HG02870 (cell line): ENCODE measurements around the gene RASGRP1.

Source experiments
- ATAC-seq: cut with Tn5 transposase; IDR thresholded peaks from one replicate; pipeline ENCODE4 v1.9.1; 2021; ENCODE audit warnings: mild to moderate bottlenecking, moderate library complexity; ENCODE audit not compliant: unreplicated experiment

RASGRP1 gene

GRCh38 chr15:38508647-38509046, 56.0 kb downstream of the RASGRP1 start:
- peak; percentile 73 for ATAC-seq

- no peak for ATAC-seq
These were observed 57.0 kb downstream of the RASGRP1 start for GRCh38 chr15:38507570-38507969.

DNA sequence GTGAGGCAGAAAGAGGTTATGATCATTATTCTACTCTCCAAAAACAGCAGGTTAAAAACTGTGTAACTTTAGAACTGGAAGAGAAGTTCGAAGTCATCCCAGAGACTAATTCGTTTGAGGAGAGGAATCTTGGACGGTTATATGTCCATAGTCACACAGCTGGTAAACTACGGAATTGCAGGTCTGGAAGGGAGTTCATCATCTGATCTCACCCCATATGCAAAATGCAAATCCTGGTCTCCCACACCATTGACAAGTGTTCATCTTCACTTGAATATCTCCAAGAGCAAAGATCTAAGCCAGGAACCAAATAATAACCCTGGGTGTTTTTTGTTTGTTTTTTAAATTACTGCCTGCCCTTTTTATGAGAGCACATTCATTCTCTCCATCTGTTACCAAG, 57.6 kb downstream of the RASGRP1 start:
- ATAC-seq: no peak

GRCh38 chr15:38504680-38505467, 59.7 kb downstream of the RASGRP1 start:
- no peak for ATAC-seq

- ATAC-seq: no peak
These were observed 61.1 kb downstream of the RASGRP1 start for GRCh38 chr15:38503496-38503895.

GRCh38 chr15:38499651-38500050, 65.0 kb downstream of the RASGRP1 start:
- no peak for ATAC-seq

GRCh38 chr15:38496151-38496550, 68.5 kb downstream of the RASGRP1 start:
- no peak for ATAC-seq

DNA sequence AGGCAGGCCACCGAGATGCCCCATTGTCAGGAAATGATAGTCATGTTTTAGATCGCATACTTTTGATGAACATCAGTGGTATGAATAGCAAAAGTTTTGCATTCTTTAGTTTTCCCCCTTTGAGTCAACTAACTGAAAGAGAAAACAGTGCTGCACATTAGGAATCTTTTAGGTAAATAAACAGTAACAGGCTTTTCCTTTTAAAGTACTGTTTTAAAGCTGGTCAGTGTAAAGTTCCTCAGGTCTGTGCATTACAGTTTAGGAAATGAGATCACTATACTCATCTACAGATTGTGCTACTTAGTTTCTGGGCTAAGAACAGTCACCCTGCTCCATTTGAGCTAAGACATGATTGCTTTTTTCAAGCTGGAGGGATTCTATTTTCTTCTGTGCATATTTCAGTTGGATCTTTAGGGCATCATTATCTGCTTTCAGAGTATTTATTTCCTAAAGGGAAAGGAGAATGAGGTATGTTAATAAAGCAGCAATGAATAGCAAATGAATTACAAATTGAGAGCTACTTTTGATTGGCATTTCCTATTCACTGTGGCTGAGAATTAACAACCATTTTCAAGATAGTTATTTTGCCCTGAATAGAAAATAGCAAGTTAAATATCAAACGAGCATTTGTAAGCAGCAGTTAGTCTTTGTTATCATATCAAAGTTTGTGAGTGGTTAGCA, 74.2 kb downstream of the RASGRP1 start:
- no peak for ATAC-seq

DNA sequence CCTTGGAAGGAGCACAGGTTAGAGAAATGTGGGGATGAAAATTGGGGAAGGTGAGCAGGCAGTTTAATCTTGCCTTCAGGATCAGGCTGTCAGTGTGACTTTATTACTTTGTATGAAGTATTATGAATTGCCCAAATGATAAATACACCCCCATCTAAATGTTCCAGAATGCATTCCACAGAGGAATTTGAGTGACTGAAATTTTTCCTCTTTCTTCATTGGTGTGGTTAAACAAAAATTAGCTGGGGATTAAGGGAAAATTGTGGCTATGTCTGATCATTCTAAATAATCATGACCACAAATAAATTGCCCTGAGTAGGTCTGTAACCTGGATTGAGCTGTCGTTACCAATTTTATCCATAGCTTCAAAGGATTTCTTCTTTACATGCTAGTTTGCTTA, 77.2 kb downstream of the RASGRP1 start:
- no peak for ATAC-seq

DNA sequence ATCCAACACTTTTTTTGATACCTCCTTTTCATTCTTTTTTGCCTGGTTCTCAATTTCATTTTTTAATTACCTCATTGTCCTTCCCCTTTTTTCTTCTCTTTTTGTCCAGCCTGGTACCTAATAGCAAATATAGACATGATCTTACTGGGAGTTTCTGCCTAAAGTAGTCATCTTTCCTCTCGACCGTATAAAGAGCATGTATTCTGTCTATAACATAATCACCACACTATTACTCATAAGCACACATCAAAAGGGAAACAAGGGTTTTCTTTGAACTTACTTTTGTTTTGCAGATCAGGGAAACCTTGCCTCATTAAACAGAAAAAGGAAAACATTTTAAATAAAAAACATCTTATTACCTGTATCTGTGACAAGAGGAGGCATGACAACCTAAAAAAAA, 77.7 kb downstream of the RASGRP1 start:
- no peak for ATAC-seq

GRCh38 chr15:38482572-38482971, 82.0 kb downstream of the RASGRP1 start:
- ATAC-seq: no peak

DNA sequence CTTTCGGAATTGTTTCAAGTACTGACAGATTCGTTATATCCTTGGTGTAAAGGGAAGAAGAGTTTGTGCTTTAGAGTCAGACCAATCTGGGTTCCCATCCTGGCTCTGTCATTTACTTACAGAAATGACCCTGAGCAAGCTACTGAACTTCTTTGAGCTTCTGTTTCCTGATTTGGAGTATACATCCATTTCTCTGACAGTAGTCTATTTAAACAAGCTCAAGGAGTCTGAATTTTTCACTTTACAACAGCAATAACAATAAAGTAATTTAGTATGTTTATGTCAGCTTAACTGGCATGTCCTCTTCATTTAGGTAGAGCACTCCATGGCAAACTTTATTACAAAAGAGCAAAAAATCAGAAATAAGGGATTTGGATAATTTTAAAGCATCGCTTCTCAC, 82.9 kb downstream of the RASGRP1 start:
- no peak for ATAC-seq

DNA sequence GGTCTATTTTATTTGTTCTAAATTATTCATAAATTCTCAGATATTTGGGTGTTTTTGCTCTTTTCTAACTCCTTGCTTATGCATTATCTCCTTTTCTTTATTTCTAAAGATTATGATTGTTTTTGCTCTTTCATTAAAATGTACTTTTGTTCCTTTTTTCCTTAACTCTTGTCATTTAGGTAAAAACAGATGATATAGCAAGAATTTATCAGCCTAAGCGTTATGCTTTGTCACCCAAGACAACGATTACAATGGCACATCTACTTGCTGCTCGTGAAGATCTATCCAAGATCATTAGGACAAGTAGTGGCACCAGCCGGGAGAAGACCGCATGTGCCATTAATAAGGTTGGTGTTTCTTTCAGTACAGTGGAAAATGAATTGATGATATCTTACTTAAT, 83.5 kb downstream of the RASGRP1 start:
- no peak for ATAC-seq

DNA sequence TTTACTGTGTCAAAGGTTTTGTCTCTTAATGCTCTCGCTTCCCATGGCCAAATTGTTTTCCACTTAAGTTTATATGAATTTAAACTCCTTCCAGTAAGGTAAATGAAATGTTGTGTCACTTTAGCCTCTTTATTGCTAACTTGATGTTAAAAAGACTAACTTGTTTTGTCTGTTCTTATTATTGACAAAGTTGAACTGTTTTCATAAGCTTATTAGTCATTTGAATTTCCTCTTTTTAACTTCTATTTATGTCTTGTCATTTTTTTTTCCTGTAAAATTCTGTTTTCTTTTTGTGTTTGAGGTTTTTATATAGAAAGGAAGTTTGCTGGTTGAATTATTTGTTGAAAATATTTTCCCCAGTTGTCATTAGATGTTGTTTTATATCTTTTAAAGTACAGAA, 84.9 kb downstream of the RASGRP1 start:
- no peak for ATAC-seq

DNA sequence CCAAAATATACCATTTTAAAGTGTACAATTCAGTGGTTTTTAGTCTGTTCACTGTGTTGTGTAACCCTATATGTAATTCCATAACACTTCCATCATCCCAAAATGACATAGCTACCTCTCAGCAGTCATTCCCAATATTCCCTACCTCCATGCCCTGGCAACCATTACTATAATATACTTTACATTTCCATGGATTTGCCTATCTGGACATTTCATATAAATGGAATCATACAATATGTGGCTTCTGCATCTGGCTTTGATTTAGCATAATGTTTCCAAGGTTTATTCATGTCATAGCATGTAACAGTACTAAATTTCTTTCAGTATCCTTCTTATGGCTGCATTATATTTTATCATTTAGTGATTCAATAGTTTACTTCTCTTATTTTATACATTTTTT, 85.3 kb downstream of the RASGRP1 start:
- no peak for ATAC-seq

DNA sequence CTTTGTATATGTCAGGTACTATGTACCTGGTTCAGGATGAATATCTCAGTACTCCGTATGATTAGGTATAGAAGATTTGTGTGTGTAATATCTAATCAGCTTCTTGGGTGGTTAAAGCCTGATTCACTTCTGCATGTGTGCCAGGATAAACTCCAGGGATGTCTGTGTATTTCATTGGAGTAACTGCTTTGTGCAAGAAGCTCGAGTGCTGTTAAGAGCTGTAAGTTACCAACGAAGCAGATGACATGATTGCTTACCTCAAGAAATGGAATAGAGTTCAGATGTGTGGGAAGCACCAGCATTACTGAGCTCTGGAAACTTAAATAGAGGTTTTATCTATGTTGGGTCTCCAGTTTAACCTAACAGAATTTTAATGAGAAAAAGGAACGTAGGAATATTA, 87.0 kb downstream of the RASGRP1 start:
- ATAC-seq: no peak

- ATAC-seq: no peak
These were observed 88.5 kb downstream of the RASGRP1 start for GRCh38 chr15:38476120-38476519.

DNA sequence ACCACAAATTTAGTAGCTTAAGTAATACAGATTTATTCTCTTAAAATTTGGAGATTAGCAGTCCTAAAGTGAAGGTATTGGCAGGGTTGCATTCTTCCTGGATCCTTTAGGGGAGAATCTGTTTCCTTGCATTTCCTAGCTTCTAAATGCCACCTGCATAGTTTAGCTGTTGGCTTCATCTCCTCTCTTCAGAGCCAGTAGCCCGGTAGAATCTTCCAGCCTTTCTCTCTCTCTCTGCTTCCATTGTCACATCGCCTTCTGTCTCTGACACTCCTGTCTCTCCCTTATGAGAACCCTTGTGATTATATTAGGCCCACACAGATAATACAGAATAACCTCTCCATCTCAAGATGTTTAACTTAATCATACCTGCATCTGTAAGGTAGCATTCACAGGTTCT, 89.3 kb downstream of the RASGRP1 start:
- no peak for ATAC-seq

- peak; percentile 98 for ATAC-seq
These were observed 90.4 kb downstream of the RASGRP1 start for GRCh38 chr15:38474155-38474757.

DNA sequence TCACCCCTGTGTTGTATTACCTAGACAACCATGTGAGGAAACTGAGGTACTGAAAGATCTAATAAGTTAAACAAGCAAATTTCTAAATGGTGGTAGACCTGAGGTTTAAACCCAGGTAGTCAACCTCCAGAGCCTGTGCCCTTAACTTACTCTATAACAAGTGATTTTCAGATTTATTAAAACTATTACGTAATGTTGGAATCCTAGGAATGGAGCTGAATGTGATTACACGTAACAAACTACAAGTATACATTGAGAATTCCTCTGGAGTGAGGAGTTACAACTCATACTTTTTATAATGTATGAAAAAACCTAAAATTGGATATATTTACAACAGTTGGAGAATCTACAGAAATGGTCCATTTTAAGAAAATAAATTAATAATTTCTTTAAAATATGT, 92.6 kb downstream of the RASGRP1 start:
- ATAC-seq: no peak

DNA sequence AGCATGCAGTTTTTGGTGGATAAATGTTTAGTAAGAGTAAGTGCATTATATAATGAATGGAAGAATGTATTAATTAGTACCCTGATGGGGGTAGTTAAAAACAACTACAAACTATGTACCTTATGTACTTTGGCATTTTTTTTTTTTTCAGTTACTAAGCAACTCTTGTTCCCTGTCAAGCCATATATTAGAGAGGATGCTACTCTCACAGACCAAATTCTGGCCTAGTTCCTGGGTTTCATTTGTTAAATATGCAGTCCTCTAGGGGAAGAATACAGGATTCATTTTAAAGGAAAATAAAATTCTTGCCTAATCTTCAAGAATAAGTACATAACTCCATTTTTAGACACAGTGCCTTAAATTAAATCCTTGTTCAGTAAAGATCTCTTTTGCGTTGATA, 93.8 kb downstream of the RASGRP1 start:
- no peak for ATAC-seq

- ATAC-seq: no peak
These were observed 99.9 kb downstream of the RASGRP1 start for GRCh38 chr15:38464675-38465074.
